GM21528 (cell line): Measurements from ENCODE around the gene PRKCG.

ENCODE experiments used
- ATAC-seq: cut with Tn5 transposase; IDR thresholded peaks from one replicate; pipeline ENCODE4 v1.9.1; 2021; ENCODE audit warnings: mild to moderate bottlenecking, moderate library complexity; ENCODE audit not compliant: unreplicated experiment, low FRiP score

PRKCG gene

DNA sequence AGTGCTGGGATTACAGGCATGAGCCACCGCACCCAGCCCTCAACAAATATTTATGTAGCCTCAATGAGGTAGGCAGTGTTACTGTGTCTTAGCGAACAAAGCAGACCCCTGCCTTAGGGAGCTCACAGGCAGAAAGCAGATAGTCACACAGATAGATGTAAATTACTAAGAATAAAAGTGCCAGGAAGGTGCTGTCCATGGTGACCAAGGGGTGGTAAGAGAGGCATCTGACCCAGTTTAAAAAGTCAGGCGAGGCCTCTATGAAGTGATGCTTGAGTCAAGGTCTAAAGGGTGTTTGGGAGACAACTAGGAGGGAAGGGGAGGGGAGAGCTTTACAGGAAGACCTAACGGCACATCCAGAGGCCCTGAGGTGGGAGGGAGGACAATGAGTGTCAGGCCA lies 14.7 kb downstream of the PRKCG start:
- no peak for ATAC-seq

DNA sequence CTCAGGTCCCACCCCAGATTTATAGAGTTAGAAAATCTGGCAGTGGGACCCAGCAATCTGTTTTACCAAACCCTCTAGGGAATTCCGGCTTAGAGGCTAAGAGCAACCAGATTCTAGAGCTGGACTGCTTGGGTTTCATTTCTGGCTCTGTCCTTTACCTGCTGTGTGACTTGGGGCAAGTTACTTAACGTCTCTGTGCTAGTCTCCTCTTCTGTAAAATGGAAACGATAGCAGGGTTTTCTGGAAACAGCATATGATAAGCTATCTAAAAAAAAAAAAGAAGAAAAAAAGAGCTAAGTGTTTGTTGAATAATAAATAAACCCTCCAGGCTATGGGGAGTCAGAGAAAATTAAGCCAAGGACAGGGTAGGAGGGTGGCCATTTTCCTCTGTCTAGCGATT lies 15.5 kb downstream of the PRKCG start:
- ATAC-seq: no peak

DNA sequence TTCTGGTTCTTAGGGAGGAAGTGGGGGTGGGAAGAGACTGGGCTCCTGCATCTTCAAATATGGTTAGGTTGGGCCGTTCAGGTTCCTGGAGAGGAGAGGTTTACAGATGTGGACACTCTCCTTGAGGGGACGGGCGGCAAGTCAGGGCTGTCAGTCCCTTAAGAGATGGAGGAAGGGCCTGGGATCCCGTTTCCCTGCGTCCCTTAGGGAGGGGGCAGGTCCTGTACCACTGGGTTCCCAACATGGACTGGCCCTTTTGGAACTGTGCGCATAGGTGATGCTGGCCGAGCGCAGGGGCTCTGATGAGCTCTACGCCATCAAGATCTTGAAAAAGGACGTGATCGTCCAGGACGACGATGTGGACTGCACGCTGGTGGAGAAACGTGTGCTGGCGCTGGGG lies 16.2 kb downstream of the PRKCG start:
- no peak for ATAC-seq

DNA sequence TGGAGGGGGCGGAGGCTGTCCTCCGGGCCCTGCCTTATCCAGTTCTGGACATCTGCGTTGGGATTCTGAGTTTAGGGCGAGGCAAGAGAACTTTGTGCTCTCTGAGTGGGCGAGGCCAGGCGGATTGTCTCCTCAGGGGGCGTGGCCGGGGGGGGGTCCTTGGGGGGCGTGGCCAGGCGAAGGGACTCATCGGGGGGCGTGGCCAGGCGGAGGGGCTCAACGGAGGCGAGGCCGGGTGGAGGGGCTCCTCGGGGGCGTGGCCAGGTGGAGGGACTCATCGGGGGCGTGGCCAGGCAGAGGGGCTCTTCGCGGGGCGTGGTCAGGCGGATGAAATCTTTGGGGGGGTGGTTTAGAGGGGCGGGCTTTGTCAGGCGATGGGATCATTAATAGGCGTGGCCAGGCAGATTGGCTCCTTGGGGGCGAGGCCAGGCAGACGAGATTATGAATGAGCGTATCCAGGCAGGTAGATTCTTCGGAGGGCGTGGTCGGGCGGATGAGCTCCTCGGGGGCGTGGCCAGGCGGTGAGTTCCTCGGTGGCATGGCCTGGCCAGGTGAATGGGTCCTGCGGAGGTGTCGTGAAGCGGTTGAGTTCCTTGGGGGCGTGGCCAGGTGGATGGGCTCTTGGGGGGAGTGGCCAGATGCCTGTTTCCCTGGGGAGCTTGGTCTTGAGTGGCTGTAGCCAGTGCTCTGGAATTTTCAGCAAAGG lies 16.8 kb downstream of the PRKCG start:
- no peak for ATAC-seq

DNA sequence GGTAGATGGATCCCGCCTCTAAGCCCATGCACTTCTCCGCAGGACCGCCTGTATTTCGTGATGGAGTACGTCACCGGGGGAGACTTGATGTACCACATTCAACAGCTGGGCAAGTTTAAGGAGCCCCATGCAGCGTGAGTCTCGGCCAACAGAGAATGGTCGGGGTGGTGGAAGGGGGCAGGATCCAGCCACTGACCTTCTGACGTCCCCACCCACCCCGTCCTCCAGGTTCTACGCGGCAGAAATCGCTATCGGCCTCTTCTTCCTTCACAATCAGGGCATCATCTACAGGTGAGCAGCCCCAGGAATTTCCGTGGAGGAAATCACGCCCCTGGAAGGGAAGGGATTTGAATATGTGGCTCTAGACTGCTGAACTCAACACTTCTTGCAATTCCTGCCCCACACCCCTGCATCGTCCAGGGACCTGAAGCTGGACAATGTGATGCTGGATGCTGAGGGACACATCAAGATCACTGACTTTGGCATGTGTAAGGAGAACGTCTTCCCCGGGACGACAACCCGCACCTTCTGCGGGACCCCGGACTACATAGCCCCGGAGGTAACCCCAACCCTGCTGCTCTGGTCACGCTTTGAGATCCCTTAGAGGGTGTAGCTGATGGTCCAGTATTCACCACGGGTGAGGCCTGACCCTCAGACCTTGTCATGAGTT lies 18.3 kb downstream of the PRKCG start:
- ATAC-seq: no peak

DNA sequence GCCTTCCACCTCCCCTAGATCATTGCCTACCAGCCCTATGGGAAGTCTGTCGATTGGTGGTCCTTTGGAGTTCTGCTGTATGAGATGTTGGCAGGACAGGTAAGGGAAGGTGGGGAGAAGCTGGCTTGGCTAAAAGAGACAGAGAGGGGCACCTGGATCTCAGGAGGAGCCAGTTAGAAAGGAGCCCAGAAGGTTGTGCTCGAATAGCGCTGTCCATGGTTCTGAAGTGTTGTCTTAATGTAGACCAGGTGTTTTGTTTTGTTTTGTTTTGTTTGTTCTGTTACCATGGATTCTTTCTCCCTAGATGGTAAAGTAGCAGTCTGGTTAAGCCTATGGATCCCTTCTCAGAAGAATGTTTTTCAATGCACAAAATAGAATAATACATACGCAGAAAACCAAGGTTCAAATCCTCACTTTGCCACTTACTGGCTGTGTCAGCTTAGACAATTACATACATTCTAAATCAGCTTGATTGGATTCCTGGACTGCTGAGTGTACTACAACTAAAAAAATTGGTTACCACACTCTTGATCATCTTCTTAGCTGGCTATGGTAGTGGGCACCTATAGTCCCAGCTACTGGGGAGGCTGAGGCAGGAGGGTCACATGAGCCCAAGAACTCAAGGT lies 21.2 kb downstream of the PRKCG start:
- ATAC-seq: no peak

DNA sequence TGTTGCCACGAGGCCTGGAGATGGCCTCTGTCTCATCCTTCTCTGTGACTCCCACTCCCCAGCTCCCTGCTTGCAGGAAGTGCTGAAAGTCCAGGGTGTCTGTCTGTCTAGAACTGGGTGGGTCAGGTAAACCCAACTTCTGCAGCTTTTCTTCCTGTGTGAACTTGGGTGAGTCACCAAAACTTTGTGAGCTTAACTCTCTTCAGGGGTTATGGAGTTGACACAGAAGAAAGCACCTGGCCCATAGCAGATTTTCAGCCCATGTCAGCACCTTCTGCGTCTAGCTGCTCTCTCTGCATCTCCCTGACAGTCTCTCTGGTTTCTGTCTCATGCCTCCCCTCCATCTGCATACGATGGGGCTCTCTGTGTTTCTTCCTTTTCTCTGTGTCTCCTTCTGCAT lies 22.9 kb downstream of the PRKCG start:
- ATAC-seq: no peak

DNA sequence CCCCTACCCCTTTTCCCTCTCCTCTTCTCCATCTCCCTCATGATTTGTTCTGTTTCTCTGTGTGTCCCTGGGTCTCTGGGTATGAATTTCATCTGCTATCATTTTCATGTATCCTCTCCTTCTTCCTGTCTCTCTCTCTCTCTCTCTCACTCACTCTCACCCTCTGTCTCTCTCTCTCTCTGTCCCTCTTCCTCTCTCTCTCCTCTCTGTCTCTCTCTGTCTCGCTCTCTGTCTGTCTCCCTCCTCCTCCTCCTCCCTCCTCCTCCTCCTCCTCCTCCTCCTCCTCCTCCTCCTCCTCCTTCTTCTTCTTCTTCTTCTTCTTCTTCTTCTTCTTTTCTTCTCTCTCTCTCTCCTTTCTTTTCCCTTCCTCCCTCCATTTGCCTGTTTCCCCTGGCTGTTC lies 23.8 kb downstream of the PRKCG start:
- no peak for ATAC-seq

DNA sequence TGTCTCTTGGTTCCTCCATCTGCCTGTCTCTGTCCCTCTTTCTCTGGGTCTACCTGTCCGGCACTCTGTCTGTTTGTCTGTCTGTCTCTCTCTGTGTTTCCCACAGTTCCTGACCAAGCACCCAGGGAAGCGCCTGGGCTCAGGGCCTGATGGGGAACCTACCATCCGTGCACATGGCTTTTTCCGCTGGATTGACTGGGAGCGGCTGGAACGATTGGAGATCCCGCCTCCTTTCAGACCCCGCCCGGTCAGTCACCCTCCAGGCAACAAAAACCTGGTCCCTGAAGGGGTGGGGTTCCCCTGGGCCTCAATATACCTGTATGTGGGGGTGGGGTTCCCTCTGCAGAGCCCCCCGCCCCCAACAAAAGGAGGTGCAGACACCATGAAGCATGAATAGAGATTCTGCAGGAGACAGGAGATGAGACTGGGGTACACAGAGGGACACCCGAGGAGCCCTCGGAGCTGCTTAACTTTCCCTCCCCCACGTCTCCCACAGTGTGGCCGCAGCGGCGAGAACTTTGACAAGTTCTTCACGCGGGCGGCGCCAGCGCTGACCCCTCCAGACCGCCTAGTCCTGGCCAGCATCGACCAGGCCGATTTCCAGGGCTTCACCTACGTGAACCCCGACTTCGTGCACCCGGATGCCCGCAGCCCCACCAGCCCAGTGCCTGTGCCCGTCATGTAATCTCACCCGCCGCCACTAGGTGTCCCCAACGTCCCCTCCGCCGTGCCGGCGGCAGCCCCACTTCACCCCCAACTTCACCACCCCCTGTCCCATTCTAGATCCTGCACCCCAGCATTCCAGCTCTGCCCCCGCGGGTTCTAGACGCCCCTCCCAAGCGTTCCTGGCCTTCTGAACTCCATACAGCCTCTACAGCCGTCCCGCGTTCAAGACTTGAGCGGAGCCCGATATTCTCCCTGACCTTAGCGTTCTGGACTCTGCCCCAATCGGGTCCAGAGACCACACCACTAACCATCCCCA lies 24.5 kb downstream of the PRKCG start:
- ATAC-seq: no peak

DNA sequence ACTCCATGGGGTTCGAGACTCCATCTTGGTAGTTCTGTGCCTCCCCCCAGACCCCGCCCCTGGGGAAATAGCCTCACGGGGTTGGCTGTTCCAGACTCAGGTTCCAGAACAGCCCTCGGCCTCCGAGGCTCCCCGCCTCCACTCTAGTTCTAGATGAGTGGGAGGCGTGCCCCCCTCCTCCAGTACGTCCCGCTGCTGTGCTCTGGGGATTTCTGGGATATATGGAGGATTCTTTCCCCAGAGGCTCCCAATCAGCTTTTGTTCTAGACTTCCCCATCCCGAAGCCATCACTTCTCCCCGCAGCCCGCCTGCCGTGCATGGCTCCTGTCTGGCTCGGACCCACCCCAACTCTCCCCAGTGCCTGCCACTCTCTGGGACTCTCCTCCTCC lies 25.2 kb downstream of the PRKCG start:
- ATAC-seq: no peak

DNA sequence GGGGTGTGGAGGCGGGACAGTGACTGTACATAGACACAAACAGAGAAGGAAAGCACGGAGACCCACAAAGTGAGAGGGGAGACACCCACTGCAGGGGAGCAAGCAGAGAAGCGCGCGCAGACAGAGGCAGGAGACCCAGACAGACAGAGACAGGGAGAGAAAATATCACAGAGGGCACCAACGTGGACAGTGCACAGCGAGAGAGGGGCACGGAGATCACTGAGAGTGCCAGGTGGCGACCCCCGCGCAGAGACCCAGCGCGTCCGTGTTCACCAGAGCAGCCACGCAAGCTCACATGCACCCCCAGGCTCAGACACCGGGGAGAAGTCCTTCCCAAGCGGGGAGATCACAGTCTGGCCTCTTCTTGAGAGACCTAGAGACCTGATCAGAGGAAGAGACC lies 25.7 kb downstream of the PRKCG start:
- no peak for ATAC-seq

DNA sequence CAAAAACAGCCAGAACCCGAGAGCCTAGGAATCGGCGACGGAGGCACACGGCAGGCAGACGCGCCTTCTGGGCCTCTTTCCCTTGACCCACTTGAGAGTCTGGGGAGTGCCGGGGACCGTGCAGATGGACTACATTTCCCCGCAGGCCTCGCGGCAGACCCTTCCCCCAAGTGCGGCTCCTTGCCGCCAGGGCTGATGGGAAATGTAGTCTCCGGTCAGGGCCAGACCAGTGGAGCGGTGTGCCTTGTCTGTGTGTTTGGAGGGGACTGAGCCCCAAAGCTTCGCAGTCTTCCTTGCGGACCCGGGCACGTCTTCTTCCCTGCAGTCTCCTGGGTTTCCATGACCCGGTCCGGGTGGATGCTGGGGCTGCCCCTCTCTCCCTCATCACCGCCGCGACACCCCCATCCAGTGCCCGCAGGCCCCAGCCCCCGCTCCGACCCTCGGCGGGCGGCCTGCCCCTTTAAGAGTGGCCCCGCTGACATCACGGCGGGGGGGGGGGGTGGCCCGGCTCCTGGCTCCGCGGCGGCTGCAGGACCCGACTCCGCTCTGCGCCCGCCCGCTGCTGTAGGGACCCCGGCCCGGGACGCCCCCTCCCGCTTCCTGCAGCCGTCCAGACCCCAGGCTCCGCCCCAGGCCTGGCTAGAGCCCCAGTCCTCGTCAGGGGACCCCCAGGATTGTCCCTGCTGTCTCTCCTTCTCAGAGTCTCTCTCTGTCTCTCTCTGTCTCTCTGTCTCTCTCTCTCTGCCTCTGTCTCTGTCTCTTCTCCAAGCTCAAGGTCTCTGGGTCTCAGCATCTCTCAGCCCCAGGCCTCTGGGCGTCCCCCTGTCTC lies 26.3 kb downstream of the PRKCG start:
- ATAC-seq: no peak

DNA sequence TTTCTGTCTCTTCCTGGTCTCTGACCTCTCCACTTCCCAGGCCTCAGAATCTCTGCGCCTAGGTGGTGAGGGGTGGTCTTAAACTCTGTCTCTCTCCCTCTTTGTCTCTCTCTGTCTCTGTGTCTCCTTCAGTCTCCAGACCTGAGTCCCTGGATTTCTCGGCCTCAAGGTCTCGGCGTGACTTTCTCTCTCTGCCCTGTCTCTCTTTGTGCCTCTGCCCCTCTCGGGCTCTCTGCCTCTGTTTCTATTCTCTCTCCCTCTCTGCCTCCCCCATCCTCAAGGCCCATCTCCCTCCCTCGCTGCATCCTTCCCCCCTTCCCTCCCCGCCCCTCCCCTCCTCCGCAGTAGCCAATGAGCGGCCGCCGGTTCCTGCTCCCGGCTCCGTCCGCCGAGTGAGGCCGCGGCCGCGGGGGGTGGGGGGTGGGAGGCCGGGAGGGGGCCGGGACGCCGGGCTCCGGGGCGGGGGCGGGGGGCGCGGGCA lies 27.0 kb downstream of the PRKCG start, which contains the start of gene CACNG7:
CACNG7 (plus strand) TSS at position 344 of the 481 bp plus-strand sequence. CDS start 3,554 bp downstream, outside the sequence.
- no peak for ATAC-seq

DNA sequence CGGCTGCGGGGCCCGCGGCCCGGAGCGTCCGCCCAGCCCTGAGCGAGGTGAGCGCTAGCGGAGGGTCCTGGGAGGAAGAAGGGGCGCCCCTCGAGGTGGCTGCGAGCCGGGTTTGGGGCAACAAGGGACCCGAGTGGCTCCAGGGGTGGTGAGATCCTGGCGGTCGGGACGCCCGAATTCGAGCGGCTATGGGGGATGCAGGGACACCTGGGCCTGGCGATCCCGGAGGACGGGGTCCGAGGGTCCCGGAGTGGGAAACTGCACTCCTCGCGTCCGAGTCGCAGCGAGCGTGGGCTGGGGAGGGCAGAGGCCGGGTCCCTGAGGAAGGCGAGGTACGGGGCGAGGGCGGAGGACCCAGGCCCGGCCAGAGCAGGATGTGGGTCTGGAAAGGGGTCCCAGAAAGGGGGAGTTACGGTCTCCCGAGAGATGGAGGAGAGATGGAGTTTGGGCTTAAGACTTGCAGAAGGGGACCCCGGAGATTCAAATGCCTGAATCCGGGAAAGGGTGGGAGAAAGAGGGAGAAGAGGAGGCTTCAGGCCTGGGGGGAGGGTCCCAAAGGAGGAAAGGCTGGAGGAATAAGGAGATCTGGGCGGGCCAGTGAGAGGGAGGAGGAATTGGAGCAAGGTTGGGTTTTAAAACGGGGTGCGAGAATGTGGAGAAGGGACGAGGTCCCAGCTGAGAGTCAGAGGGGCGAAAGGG lies 27.6 kb downstream of the PRKCG start:
- ATAC-seq: no peak

DNA sequence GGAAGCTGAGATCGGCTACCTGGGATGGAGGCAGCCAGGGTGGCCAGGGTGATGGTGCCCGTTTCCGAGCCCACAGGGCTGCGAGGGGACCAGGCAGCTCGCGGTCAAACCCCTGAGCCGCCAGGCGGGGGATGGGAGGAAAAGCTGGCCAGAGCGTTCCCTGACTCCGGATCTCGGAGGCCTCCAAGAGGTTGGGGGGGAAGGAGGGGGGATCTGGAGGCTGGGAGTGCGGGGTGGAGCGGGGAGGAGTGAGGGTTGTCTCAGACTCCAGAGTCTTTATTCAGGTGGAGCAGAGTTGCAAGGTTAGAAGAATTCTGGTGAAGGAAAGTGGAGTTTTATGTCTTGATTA lies 28.1 kb downstream of the PRKCG start:
- ATAC-seq: no peak

DNA sequence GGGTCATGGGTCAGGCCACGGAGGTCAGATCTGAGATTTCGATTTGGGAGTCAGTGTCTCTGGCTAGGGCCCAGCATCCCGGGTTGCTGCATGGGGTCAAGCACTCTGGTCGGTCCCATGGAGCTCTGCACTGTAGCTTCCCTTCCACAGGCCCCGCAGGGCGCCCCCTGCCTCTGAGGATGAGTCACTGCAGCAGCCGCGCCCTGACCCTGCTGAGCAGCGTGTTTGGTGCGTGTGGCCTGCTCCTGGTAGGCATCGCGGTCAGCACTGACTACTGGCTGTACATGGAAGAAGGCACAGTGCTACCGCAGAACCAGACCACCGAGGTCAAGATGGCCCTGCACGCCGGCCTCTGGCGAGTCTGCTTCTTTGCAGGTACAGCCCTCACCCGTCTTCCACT lies 30.7 kb downstream of the PRKCG start:
- ATAC-seq: no peak

DNA sequence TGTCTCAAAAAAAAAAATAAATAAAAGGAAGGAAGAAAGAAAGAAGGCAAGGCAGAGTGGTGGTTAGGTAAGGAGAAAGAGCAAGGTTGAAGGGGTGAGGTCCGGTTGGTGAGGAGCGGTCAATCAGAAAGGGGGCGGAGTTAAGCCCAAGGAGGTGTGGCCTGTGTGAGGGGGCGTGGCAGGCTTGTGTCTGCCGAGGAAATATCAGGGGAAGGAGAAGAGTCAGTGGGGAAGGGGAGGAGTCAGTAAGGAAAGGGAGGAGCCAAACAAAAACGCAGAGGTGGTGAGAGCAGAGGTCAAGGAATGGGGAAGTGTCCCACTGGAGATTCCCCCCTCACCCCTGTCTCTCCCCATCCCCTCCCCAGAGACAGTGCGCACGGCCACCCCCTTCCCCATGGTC lies 33.0 kb downstream of the PRKCG start:
- no peak for ATAC-seq

DNA sequence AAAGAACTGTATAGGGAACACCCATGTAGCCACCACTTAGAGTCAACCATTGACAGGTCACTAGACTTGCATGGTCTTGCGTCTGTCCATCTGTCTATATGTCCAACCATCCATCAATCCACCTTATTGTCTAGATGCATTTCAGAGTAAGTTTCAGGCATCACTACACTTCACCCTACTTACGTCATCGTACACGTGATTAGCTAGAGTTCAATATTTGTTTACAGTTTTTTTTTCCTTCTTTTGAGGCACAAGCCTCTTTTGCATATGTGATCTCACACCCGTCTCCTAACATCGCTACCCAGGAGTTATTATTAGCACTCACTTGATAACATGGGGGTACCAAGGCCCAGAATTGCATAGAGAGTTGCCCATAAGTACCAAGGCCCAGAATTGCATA lies 34.0 kb downstream of the PRKCG start:
- ATAC-seq: no peak

DNA sequence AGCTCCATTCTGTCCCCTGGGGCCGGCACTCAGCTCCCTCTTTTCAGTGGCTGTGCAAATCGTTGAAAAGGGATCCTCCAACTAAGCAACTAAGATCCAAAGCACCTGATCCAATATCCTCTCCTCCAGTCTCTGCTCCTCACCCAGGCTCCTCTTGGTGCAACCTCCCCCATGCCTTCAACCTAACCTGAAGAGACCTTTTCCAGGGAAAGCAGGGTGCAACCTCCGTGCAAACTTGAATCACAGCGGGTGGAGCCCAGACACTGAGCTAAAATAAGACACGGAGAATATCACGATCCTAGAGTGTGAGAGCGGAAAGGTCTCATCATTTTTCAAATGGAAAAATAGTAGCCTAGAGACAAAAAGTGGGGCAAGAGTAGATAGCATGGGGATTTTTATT lies 35.4 kb downstream of the PRKCG start:
- ATAC-seq: no peak
